Fibroblast of lung (primary cell): ENCODE measurements around the gene RPS25. TPM values are rescaled to one million over a fixed set of nuclear protein-coding genes. Genes with fewer than 3 reads are reported as not detected.

ENCODE experiments used
- DNase-seq, 2 donors: peaks; one replicate each; pipeline versions ENCODE4 v3.0.0 to v3.0.0-alpha.2; 2010; ENCODE audit warnings: low read depth in 2 of 2
- H2AFZ ChIP-seq: 2 replicates; pipeline ENCODE4 v1.5.1; 2012; ENCODE audit warnings: low read length, control low read depth, inconsistent platforms
- H3K27ac ChIP-seq: 2 replicates; pipeline ENCODE4 v1.5.1; 2011; ENCODE audit warnings: low read length, control low read depth; ENCODE audit not compliant: insufficient read depth
- H3K27me3 ChIP-seq: 2 replicates; pipeline ENCODE4 v1.5.1; 2011; ENCODE audit warnings: mild to moderate bottlenecking, low read length; ENCODE audit not compliant: control insufficient read depth, insufficient read depth
- H3K36me3 ChIP-seq: 2 replicates; pipeline ENCODE4 v1.5.1; 2011; ENCODE audit warnings: low read length; ENCODE audit not compliant: control insufficient read depth, insufficient read depth
- H3K4me1 ChIP-seq: 2 replicates; pipeline ENCODE4 v1.5.1; 2011; ENCODE audit warnings: low read length; ENCODE audit not compliant: control insufficient read depth, insufficient read depth; ENCODE audit errors: extremely low read depth
- H3K4me2 ChIP-seq: 2 replicates; pipeline ENCODE4 v1.5.1; 2011; ENCODE audit warnings: low read length, control low read depth; ENCODE audit not compliant: insufficient read depth; ENCODE audit errors: extremely low read depth
- H3K4me3 ChIP-seq, 4 experiments: fragments of 200-600 bp in 1 of 4; sonication (generic) in 1 of 4; replicated peaks in 1 of 4; 2 replicates each; pipeline ENCODE4 v1.5.1; 2011 to 2016; ENCODE audit warnings: low read length in 4 of 4, low read depth in 3 of 4, mild to moderate bottlenecking in 3 of 4, control low read depth in 2 of 4, inconsistent platforms in 1 of 4, mixed read lengths in 1 of 4; ENCODE audit not compliant: insufficient read depth in 1 of 4; ENCODE audit errors: control extremely low read depth in 1 of 4
- H3K79me2 ChIP-seq: 2 replicates; pipeline ENCODE4 v1.5.1; 2012; ENCODE audit warnings: mild to moderate bottlenecking, low read length, inconsistent platforms; ENCODE audit not compliant: control insufficient read depth, insufficient read depth
- H3K9ac ChIP-seq: 2 replicates; pipeline ENCODE4 v1.5.1; 2011; ENCODE audit warnings: mild to moderate bottlenecking, low read length, control low read depth; ENCODE audit not compliant: insufficient read depth
- H3K9me3 ChIP-seq: 2 replicates; pipeline ENCODE4 v1.5.1; 2012; ENCODE audit warnings: low read depth, low read length; ENCODE audit not compliant: control insufficient read depth, insufficient read depth
- H4K20me1 ChIP-seq: 2 replicates; pipeline ENCODE4 v1.5.1; 2011; ENCODE audit warnings: low read length; ENCODE audit not compliant: control insufficient read depth, insufficient read depth; ENCODE audit errors: extremely low read depth
- CTCF ChIP-seq, 2 donors: IDR thresholded peaks in 1 of 2; conservative IDR thresholded peaks in 1 of 2; 1 replicate in 1 of 2; 2 replicates in 1 of 2; pipeline ENCODE4 v1.5.1; 2011 to 2012; ENCODE audit warnings: low read length in 2 of 2, control low read depth in 1 of 2, inconsistent platforms in 1 of 2, low read depth in 1 of 2, mild to moderate bottlenecking in 1 of 2
- EZH2 ChIP-seq: IDR thresholded peaks from 2 replicates; pipeline ENCODE4 v1.5.1; 2012; ENCODE audit warnings: low read length, control low read depth, mild to moderate bottlenecking; ENCODE audit errors: missing control alignments
- polyA plus RNA-seq, 2 donors: library from polyadenylated mRNA; depleted of rRNA in 1 of 2; stranded (reverse) in 1 of 2; unstranded in 1 of 2; fragments of >200 nt; gene quantifications; 2 replicates each; pipeline ENCODE4 v1.2.1, GENCODE V29; 2011 to 2012; ENCODE audit warnings: missing spikeins in 1 of 2
- total RNA-seq: library from RNA; depleted of rRNA; stranded (reverse); fragments of >200 nt; gene quantifications from 2 replicates; pipeline ENCODE4 v1.2.1, GENCODE V29; 2014

Gene RPS25
- total and polyA plus RNA-seq, 2 donors (not counting 1 experiment from before 2014, with no cell fraction given) = 525 to 2,775 TPM

- Histone ChIP-seq H3K4me3 (no peak overlapping the region), H2AFZ (no peak overlapping the region), H4K20me1 (no peaks in the 10 kb centered on the region), H3K36me3 (peaks cover 14% of the 10 kb centered on the region), H3K79me2 (no peaks in the 10 kb centered on the region), H3K9me3 (no peaks in the 10 kb centered on the region), H3K27ac (no peak overlapping the region), H3K27me3 (no peaks in the 10 kb centered on the region), H3K4me2 (no peak overlapping the region), H3K9ac (no peak overlapping the region), H3K4me1 (no peaks in the 10 kb centered on the region)
- TF ChIP-seq CTCF (conservative IDR thresholded peaks at IDR 0.05 in 1 of 2, IDR thresholded peaks at IDR 0.05 in 1 of 2; ENCODE audit: low read depth in 1 of 2, low read length in 2 of 2) = no peak
- no peak for TF ChIP-seq EZH2
- no peak for DNase-seq
These were observed 8.8 kb upstream of the RPS25 start for GRCh38 chr11:119026970-119027369.

GRCh38 chr11:119025978-119026766, 8.0 kb upstream of the RPS25 start:
- H2AFZ ChIP-seq = no peak overlapping the region
- no peaks in the 10 kb centered on the region for H3K9me3 ChIP-seq
- H3K9ac ChIP-seq = no peak overlapping the region
- no peak overlapping the region for H3K4me2 ChIP-seq
- no peaks in the 10 kb centered on the region for H3K4me1 ChIP-seq
- H3K4me3 ChIP-seq = no peak overlapping the region
- TF ChIP-seq CTCF (conservative IDR thresholded peaks at IDR 0.05 in 1 of 2, IDR thresholded peaks at IDR 0.05 in 1 of 2; ENCODE audit: low read depth in 1 of 2, low read length in 2 of 2) = no peak
- TF ChIP-seq EZH2 = no peak
- no peaks in the 10 kb centered on the region for H4K20me1 ChIP-seq
- no peak for DNase-seq
- no peak overlapping the region for H3K27ac ChIP-seq
- no peaks in the 10 kb centered on the region for H3K27me3 ChIP-seq
- peaks cover 7% of the 10 kb centered on the region for H3K79me2 ChIP-seq
- H3K36me3 ChIP-seq = peaks cover 18% of the 10 kb centered on the region

- Histone ChIP-seq H2AFZ (no peak overlapping the region), H3K4me3 (no peak overlapping the region), H3K9ac (no peak overlapping the region), H3K4me1 (no peaks in the 10 kb centered on the region), H3K9me3 (no peaks in the 10 kb centered on the region), H3K27me3 (no peaks in the 10 kb centered on the region), H3K27ac (no peak overlapping the region), H4K20me1 (no peaks in the 10 kb centered on the region), H3K4me2 (no peak overlapping the region), H3K79me2 (peaks cover 12% of the 10 kb centered on the region), H3K36me3 (peaks cover 18% of the 10 kb centered on the region)
- TF ChIP-seq EZH2 = no peak
- TF ChIP-seq CTCF (conservative IDR thresholded peaks at IDR 0.05 in 1 of 2, IDR thresholded peaks at IDR 0.05 in 1 of 2; ENCODE audit: low read depth in 1 of 2, low read length in 2 of 2) = no peak
- no peak for DNase-seq
These were observed 7.4 kb upstream of the RPS25 start for GRCh38 chr11:119025541-119025940.
